KOPT-K1 (cell line): ENCODE data around the gene RBM22.

Source experiments
- H3K27ac ChIP-seq: fragments of 200-600 bp; sonication (generic); 2 replicates; pipeline ENCODE4 v1.5.1; 2016; ENCODE audit warnings: antibody characterized with exemption, mild to moderate bottlenecking, low read depth, low read length; ENCODE audit not compliant: poor library complexity, severe bottlenecking
- H3K36me3 ChIP-seq: fragments of 200-600 bp; sonication (generic); 2 replicates; pipeline ENCODE4 v1.5.1; 2017; ENCODE audit warnings: antibody characterized with exemption, mild to moderate bottlenecking, low read length, moderate library complexity; ENCODE audit not compliant: insufficient read depth
- H3K9me3 ChIP-seq: fragments of 200-600 bp; sonication (generic); 2 replicates; pipeline ENCODE4 v1.5.1; 2017; ENCODE audit warnings: antibody characterized with exemption, low read length, mild to moderate bottlenecking; ENCODE audit not compliant: insufficient read depth, poor library complexity, severe bottlenecking

Gene RBM22

DNA sequence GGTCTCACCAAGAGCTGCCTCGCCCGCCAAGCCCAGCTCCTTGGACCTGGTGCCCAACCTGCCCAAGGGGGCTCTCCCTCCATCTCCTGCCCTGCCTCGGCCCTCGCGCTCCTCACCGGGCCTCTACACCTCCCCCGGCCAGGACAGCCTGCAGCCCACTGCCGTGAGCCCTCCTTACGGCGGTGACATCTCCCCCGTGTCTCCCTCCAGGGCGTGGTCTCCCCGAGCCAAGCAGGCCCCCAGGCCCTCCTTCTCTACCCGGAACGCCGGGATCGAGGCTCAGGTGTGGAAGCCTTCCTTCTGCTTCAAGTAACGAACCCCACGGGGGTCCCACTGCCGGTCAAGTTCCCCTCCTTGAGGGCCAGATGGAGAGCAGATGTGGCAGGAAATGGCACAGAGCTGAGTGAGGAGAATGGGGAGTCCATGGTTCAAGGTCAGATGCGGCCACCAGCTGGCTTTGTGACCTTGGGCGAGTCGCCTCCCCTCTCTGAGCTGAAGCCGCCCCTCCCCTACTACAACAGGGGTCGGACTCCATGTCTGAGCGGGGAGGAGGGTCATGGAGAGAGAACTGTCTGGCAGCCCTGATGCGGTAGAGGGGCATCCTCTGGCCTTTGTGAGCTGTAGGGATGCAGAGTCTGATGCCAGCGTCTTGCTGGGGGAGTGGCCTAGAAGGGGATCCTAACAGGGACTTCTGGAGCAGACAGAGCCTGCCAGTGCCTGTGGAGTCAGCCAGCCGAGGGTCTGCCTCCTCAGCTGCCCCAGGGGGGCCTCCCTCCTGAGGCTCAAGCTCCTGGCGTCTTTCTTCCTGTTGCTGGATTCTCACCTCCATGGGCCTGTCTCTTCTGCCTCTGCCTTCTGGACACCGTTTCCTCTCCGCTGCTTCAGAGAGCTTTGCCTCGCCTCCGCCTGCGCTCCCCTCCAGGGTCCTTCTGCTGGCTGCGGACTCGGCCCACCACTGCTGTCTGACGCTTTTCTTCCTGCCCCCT is 50.5 kb downstream of the RBM22 start:
- Histone ChIP-seq H3K36me3 (no peaks in the 10 kb centered on the region), H3K27ac (no peak overlapping the region), H3K9me3 (no peaks in the 10 kb centered on the region)

DNA sequence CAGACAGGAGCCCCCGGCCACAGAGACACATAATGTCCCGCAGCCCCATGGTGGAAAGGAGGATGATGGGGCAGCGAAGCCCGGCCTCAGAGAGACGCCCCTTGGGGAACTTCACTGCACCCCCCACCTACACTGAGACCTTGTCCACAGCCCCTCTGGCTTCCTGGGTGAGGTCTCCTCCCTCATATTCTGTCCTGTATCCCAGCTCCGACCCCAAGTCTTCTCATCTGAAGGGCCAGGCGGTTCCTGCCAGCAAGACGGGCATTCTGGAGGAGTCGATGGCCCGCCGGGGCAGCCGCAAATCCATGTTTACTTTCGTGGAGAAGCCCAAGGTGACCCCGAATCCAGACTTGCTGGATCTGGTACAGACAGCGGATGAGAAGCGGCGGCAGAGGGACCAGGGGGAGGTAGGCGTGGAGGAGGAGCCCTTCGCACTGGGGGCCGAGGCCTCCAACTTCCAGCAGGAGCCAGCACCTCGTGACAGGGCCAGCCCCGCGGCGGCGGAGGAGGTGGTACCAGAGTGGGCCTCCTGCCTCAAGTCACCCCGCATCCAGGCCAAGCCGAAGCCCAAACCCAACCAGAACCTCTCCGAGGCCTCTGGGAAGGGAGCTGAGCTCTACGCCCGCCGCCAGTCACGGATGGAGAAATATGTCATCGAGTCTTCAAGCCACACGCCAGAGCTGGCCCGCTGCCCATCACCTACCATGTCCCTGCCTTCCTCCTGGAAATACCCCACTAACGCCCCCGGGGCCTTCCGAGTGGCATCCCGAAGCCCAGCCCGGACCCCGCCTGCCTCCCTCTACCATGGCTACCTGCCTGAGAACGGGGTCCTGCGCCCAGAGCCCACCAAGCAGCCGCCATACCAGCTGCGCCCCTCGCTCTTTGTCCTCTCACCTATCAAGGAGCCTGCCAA is 51.5 kb downstream of the RBM22 start:
- Histone ChIP-seq H3K36me3 (no peaks in the 10 kb centered on the region), H3K27ac (no peak overlapping the region), H3K9me3 (no peaks in the 10 kb centered on the region)

DNA sequence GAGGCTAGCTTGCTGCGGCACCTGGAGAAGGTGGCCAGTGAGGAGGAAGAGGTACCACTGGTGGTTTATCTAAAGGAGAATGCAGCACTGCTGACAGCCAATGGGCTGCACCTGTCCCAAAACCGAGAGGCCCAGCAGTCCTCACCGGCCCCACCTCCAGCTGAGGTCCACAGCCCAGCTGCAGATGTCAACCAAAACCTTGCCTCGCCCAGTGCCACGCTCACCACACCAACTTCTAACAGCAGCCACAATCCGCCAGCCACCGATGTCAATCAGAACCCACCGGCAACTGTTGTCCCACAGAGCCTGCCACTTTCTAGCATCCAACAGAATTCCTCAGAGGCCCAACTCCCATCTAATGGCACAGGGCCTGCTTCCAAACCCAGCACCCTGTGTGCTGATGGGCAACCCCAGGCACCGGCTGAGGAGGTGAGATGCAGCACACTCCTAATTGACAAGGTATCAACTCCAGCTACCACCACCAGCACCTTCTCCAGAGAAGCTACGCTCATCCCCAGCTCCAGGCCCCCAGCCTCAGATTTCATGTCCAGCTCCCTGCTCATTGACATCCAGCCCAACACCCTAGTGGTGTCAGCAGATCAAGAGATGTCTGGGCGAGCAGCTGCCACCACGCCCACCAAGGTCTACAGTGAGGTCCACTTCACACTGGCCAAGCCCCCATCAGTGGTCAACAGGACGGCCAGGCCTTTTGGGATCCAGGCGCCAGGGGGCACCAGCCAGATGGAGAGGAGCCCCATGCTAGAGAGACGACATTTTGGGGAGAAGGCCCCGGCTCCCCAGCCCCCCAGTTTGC is 52.4 kb downstream of the RBM22 start:
- Histone ChIP-seq H3K9me3 (no peaks in the 10 kb centered on the region), H3K27ac (no peak overlapping the region), H3K36me3 (no peaks in the 10 kb centered on the region)

DNA sequence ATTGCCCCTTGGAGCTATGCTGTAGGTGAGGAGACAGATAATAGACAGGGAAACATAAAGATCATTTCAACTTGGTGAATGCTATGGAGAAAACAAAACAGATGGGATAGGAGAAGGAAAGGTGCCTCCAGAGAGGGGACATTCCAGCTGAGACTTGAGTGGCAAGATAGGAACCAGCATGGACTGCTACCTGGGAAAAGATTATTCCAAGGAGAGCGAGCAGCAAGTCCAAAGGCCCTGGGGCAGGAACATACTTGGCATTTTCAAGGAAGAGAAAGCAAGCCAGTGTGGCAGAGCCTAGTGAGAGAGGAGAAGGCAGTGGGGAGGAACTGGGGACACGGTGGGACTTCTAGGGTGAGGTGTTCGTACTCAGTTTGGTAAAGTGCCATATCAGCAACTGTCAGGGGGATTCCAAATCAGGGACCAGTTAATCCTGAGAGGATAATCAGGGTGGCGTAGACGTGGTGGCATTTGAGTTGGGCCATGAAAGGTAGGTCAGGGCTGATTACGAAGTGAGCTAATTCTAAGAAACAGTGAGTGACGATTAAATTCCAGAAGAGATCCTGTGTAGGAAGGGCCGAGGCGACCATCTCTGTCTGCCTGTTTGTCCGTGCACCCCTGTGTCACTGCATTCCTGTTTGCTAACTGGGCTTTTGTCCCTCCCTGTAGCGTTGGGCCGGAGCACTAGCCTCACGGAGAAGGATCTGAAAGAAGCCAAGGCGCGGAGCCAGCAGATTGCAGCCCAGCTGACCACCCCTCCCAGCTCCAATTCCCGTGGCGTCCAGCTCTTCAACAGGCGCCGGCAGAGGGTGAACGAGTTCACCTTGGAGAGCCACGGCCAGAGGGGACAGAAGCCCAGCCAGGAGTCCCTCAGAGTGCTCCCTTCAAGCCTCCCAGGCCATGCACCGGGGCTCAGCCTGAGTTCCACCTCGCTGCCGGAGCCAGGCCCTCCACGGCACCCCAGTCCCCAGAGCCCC is 53.3 kb downstream of the RBM22 start:
- Histone ChIP-seq H3K9me3 (no peaks in the 10 kb centered on the region), H3K36me3 (no peaks in the 10 kb centered on the region), H3K27ac (no peak overlapping the region)

DNA sequence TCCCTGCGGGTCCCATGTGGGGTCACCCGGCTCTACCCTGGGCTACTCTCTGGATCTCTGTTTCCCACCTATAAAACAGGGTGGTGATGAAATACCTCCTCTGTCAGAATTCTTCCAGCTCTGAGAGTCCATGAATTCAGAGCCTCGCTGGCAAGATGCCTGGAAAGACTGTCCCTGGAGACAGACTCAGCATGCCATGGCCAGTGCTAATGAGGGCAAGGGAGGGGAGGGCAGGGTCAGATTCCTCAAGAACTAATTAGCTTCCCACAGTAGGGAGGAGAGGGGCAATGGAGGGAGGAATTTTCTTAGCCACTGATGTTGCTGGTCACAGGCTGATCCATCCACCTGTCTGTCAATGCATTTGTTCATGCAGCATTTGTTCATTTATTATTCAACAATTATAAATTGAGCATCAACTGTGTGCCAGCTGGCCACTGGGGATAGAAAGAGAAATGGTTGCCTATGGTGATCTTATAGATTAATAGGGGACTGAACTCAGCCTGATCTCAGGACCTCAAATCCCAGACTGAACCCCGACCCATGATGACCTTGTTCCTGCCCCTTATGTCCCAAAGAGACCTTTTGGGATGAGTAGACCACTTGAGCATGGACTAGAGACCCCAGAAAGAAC is 55.7 kb downstream of the RBM22 start:
- Histone ChIP-seq H3K9me3 (no peaks in the 10 kb centered on the region), H3K27ac (no peak overlapping the region)

DNA sequence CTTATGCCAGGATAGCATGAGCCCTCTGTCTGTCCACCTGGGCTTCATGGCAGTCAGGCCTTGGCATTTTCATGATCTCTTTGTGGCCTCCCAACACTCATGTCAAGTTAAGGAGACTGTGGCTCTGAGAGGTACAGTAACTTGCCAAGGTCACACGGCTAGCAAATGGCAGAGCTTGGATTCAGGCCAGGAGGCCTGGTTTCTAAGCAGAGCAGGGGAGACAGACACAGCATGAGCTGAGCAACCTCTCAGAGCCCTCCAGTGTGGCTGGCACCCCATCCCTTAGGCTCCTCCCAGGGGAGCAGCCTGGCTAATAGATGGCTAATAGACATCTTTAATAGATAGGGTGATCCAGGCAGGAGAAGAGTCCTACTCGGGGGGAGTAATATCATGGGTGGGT is 56.3 kb downstream of the RBM22 start:
- no peak overlapping the region for H3K27ac ChIP-seq
- no peaks in the 10 kb centered on the region for H3K9me3 ChIP-seq
- no peaks in the 10 kb centered on the region for H3K36me3 ChIP-seq

More for the DNA sequence above, 55.7 kb downstream of the RBM22 start:
- H3K36me3 ChIP-seq = no peaks in the 10 kb centered on the region

DNA sequence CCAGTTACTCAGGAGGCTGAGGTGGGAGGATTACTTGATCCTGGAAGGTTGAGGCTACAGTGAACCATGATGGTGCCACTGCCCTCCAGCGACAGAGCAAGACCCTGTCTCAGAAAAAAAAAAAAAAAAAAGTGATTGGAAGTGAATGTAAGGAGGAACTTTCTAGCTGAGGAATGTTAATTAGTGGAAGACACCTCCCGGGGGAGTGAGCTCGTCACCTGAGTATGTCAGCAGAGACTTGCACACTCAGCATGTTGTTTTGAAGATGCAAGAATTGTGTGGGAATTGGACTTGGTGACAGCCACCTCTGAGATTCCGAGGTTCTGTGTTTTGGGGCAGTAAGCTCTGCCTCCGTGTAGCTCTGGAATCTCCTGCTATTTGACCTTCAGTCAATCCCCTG is 56.8 kb downstream of the RBM22 start:
- Histone ChIP-seq H3K36me3 (no peaks in the 10 kb centered on the region), H3K27ac (no peak overlapping the region), H3K9me3 (no peaks in the 10 kb centered on the region)

DNA sequence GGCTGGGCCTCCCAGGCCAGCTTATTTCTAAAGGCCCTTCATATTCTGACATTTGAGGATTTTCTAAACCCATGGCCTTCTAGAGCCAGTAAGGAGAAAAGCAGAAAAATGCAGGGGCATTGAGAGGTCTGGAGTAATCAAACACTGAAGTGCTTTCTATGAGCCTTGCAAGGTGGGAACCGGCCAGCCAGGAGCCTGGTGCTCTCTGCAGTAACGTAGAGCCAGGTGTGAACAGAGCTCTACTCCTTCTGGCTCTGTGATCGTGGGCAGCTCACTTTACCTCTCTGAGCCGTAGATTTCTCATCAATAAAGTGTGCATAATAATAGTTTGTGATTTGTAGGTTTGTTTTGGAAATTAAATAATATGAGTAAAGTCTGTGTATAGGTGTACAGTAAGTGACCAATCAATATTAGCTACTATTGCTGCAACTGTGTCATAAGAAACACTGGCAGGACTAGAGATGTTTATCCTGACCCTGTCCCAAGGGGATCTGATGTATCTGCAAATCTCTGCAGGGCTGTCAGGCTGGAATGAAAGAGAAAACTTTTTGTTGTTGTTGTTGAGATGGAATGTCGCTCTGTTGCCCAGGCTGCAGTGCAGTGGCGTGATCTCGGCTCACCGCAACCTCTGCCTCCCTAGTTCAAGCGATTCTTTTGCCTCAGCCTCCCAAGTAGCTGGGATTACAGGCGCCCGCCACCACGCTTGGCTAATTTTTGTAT is 57.7 kb downstream of the RBM22 start:
- Histone ChIP-seq H3K36me3 (no peaks in the 10 kb centered on the region), H3K27ac (no peak overlapping the region), H3K9me3 (no peaks in the 10 kb centered on the region)

DNA sequence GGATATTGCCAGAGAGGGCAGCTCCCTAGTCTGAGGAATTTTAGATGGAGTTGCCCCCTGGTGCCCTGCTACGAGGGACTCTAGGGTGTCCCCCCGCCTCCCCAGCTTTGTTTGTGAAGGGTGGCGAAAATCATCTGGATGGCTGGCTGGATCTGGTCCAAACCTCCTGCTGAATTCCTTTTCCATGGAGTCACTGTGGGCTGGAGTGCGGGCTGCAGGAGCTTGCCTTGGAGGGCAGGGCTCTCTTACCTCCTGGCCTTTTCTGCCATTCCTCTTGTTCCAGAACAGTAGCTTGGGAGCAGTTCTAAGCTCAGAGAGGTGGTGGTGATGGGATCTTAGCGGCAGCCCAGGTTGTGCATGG is 58.3 kb downstream of the RBM22 start:
- no peak overlapping the region for H3K27ac ChIP-seq
- no peaks in the 10 kb centered on the region for H3K36me3 ChIP-seq
- no peaks in the 10 kb centered on the region for H3K9me3 ChIP-seq

DNA sequence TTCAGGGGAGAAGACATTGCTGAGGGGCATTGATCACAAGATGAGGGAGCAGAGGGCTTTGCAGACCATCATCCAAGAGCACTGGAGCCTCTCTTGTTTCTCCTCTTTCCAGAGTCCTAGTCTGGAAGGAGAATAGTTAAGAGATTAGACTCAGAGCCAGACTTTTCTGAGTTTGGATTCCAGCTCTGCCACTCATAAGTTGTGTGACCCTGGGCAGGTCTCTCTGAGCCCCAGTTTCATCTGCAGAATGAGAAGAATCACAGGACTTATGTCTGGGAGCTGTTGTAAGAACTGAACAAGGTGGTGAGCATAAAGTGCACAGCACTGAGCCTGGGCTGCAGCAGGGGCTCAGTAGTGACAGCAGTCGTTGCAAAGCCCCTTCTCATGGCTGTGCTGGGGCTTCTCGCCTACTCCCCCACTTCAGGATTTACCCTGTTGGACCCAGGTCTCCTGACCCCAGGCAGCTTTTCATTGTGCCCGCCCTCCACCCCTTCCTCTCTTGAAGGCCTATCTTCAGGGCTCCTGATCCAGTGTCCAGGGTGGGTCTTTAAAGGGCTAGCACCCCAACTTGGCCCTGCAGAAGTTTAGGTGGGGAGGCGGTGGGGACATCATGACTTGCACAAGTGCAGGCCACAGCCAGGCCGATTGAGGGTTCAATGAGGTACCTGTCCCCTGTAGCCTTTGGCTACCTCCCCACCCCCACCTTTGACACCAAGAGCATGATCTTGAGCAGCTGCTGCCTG is 58.9 kb downstream of the RBM22 start:
- Histone ChIP-seq H3K9me3 (no peaks in the 10 kb centered on the region), H3K36me3 (no peaks in the 10 kb centered on the region), H3K27ac (no peak overlapping the region)

DNA sequence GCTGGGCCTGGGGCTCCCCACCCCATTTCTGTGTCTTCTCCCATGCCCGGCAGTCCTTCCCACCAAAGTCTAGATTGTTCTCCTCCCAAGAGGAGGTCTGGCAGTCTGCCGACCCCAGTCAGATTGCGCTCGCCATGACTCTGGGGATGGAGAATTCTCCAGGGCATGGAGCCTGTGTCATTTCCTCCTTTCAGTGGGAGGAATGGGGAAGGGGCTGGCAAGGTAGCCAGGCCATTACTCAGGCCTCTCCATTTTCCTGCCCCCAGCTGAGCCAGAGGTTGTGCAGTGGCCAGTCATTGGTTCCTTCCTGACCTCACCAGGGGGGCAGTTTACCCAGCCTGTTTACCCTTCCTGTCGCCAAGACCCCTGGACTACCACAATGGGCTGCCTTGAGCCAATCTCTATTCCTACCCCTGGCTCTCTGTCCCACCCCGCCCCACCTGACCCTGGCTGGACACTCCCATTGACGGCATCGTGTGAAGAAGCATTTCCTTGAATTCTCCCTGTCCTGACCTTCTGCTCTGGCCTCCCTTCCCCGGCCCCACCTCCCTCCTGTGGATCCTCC is 59.8 kb downstream of the RBM22 start:
- H3K27ac ChIP-seq = no peak overlapping the region
- H3K9me3 ChIP-seq = no peaks in the 10 kb centered on the region
- no peaks in the 10 kb centered on the region for H3K36me3 ChIP-seq
